Activated B cell treated with CpG ODN at 0.5 μM for 24 hours (primary cell): ENCODE data around the gene LDLRAD2. TPM values are rescaled to one million over a fixed set of nuclear protein-coding genes. Genes with fewer than 3 reads are reported as not detected.

Source experiments
- ATAC-seq: fragments of 200-7000 bp; cut with Tn5 transposase; one replicate; pipeline ENCODE4 v1.10.0; 2021; ENCODE audit warnings: low read depth, mild to moderate bottlenecking, moderate library complexity
- CTCF ChIA-PET: fragments of 350-600 bp; sonication (Branson Sonifier 250); formaldehyde crosslinking; loops from one replicate; lab custom pipeline; 2021; ENCODE audit warnings: antibody characterized with exemption; lab: Charles Lee
- POLR2A ChIA-PET: fragments of 350-600 bp; sonication (Branson Sonifier 250); formaldehyde crosslinking; loops from one replicate; lab custom pipeline; 2021; ENCODE audit warnings: antibody characterized with exemption; lab: Charles Lee
- DNase-seq: peaks from one replicate; pipeline ENCODE4 v3.0.0; 2022
- H3K27ac Mint-ChIP-seq: one replicate; pipeline ENCODE4 v1.8.0; 2020; ENCODE audit warnings: mixed read lengths
- H3K27me3 Mint-ChIP-seq: one replicate; pipeline ENCODE4 v1.8.0; 2021; ENCODE audit warnings: mixed read lengths
- H3K36me3 Mint-ChIP-seq: one replicate; pipeline ENCODE4 v1.8.0; 2021; ENCODE audit warnings: low read depth, mixed read lengths
- H3K4me1 Mint-ChIP-seq: one replicate; pipeline ENCODE4 v1.8.0; 2021; ENCODE audit warnings: mixed read lengths
- H3K4me3 Mint-ChIP-seq: one replicate; pipeline ENCODE4 v1.8.0; 2020; ENCODE audit warnings: mild to moderate bottlenecking, mixed read lengths
- H3K9me3 Mint-ChIP-seq: one replicate; pipeline ENCODE4 v1.8.0; 2020; ENCODE audit warnings: mixed read lengths
- CTCF ChIP-seq: fragments of 200-600 bp; IDR thresholded peaks from one replicate; pipeline ENCODE4 v1.8.0; 2022; ENCODE audit warnings: antibody characterized with exemption, mild to moderate bottlenecking
- intact Hi-C: fragments of 100-400 bp; cut with micrococcal nuclease; formaldehyde crosslinking; loops from one replicate; pipeline ENCODE4 v1.15.1; 2024
- total RNA-seq: library from RNA; stranded (reverse); gene quantifications from 2 replicates; pipeline ENCODE4 v1.2.3, GENCODE V29; 2022

The LDLRAD2 gene
- total RNA-seq, 1 donor from 2014 or later = 0.67 TPM

- Mint-ChIP-seq H3K9me3 (no peaks in the 10 kb centered on the region), H3K36me3 (no peaks in the 10 kb centered on the region), H3K27ac (no peak overlapping the region), H3K4me3 (no peak overlapping the region), H3K4me1 (peaks cover 15% of the 10 kb centered on the region), H3K27me3 (no peaks in the 10 kb centered on the region)
- ChIA-PET CTCF (no interaction called here), POLR2A (interaction anchor here (0.7 kb wide), 1 partner anchor 79 kb away, joined by 7 read pairs; the partner anchor contains the start of gene USP48)
- no peak for TF ChIP-seq CTCF
- intact Hi-C loops = loop anchor here (10.0 kb wide), 1 partner anchor 83 kb away; no protein-coding TSS in a partner anchor
- DNase-seq (no peak), ATAC-seq (no peak)
These were observed 49.8 kb downstream of the LDLRAD2 start for GRCh38 chr1:21861602-21862429.

- no peak for ATAC-seq
- H3K36me3 Mint-ChIP-seq = no peaks in the 10 kb centered on the region
- H3K4me3 Mint-ChIP-seq = no peak overlapping the region
- no peaks in the 10 kb centered on the region for H3K9me3 Mint-ChIP-seq
- DNase-seq = no peak
- H3K27me3 Mint-ChIP-seq = no peaks in the 10 kb centered on the region
- ChIA-PET CTCF (no interaction called here), POLR2A (no interaction called here)
- intact Hi-C loops = loop anchor here (10.0 kb wide), 1 partner anchor 81 kb away; no protein-coding TSS in a partner anchor
- peaks cover 21% of the 10 kb centered on the region for H3K4me1 Mint-ChIP-seq
- H3K27ac Mint-ChIP-seq = no peak overlapping the region
- TF ChIP-seq CTCF = no peak
These were observed 51.9 kb downstream of the LDLRAD2 start for GRCh38 chr1:21863981-21864380.

- peaks cover 21% of the 10 kb centered on the region for H3K4me1 Mint-ChIP-seq
- no peak overlapping the region for H3K4me3 Mint-ChIP-seq
- ATAC-seq (no peak), DNase-seq (no peak)
- POLR2A ChIA-PET = no interaction called here
- no peaks in the 10 kb centered on the region for H3K9me3 Mint-ChIP-seq
- no peak for TF ChIP-seq CTCF
- H3K27ac Mint-ChIP-seq = no peak overlapping the region
- H3K27me3 Mint-ChIP-seq = no peaks in the 10 kb centered on the region
- no peaks in the 10 kb centered on the region for H3K36me3 Mint-ChIP-seq
- CTCF ChIA-PET = no interaction called here
- intact Hi-C loops = loop anchor here (10.0 kb wide), 1 partner anchor 80 kb away; no protein-coding TSS in a partner anchor
These were observed 52.7 kb downstream of the LDLRAD2 start for GRCh38 chr1:21864730-21865129.

GRCh38 chr1:21865609-21865942 lies 53.5 kb downstream of the LDLRAD2 start:
- H3K9me3 Mint-ChIP-seq = no peaks in the 10 kb centered on the region
- no peaks in the 10 kb centered on the region for H3K27me3 Mint-ChIP-seq
- no peak for TF ChIP-seq CTCF
- peak overlapping the region; percentile 84 for H3K27ac Mint-ChIP-seq
- peaks cover 21% of the 10 kb centered on the region for H3K4me1 Mint-ChIP-seq
- intact Hi-C loops = loop anchor here (10.0 kb wide), 1 partner anchor 79 kb away; no protein-coding TSS in a partner anchor
- ChIA-PET POLR2A (interaction anchor here (0.6 kb wide), 1 partner anchor 540 kb away, joined by 6 read pairs; no protein-coding TSS in a partner anchor), CTCF (no interaction called here)
- peak; percentile 24 for DNase-seq
- no peak overlapping the region for H3K4me3 Mint-ChIP-seq
- ATAC-seq = no peak
- no peaks in the 10 kb centered on the region for H3K36me3 Mint-ChIP-seq

GRCh38 chr1:21865943-21866706 lies 54.1 kb downstream of the LDLRAD2 start:
- no peak for TF ChIP-seq CTCF
- no peaks in the 10 kb centered on the region for H3K27me3 Mint-ChIP-seq
- H3K4me1 Mint-ChIP-seq = peaks cover 21% of the 10 kb centered on the region
- ChIA-PET CTCF (no interaction called here), POLR2A (interaction anchor here (0.5 to 0.6 kb wide), 3 partner anchors 97 to 540 kb away, joined by 4 to 12 read pairs (median 6); no protein-coding TSS in a partner anchor)
- intact Hi-C loops = loop anchor here (1.0 to 10.0 kb wide), 3 partner anchors 14 to 79 kb away; no protein-coding TSS in a partner anchor
- ATAC-seq (peak; percentile 79), DNase-seq (peak; percentile 27)
- peak overlapping the region; percentile 44 for H3K4me3 Mint-ChIP-seq
- H3K36me3 Mint-ChIP-seq = no peaks in the 10 kb centered on the region
- H3K9me3 Mint-ChIP-seq = no peaks in the 10 kb centered on the region
- peak overlapping the region; percentile 84 for H3K27ac Mint-ChIP-seq
